Renal cortex interstitium (tissue), 11 donors: ENCODE data around the gene ADRA1B. TPM values are rescaled to one million over a fixed set of nuclear protein-coding genes. Genes with fewer than 3 reads are reported as not detected.
A peak's percentile ranks its signal among the peaks of the same experiment; 100 is the strongest.
"Not testable (repeated sequence)": the region's sequence is repeated elsewhere in the genome, so short reads cannot be mapped to it uniquely, and the experiment has no call there.

Source experiments
- DNase-seq, 11 donors: peaks; one replicate each; pipeline ENCODE4 v3.0.0-alpha.2; 2013; ENCODE audit warnings: low read depth in 9 of 11, low spot score in 4 of 11; ENCODE audit errors: extremely low read depth in 1 of 11
- polyA plus RNA-seq, 3 donors: library from polyadenylated mRNA; unstranded; fragments of 120-200 nt; gene quantifications; one replicate each; pipeline ENCODE4 v1.2.1, GENCODE V29; 2013; ENCODE audit not compliant: insufficient read length in 3 of 3

Gene ADRA1B
- polyA plus RNA-seq, 3 donors: 2.8 to 3.2 (median 2.9) TPM

- no peak for DNase-seq
These were observed 74.2 kb downstream of the ADRA1B start for GRCh38 chr5:159990506-159990905.

DNA sequence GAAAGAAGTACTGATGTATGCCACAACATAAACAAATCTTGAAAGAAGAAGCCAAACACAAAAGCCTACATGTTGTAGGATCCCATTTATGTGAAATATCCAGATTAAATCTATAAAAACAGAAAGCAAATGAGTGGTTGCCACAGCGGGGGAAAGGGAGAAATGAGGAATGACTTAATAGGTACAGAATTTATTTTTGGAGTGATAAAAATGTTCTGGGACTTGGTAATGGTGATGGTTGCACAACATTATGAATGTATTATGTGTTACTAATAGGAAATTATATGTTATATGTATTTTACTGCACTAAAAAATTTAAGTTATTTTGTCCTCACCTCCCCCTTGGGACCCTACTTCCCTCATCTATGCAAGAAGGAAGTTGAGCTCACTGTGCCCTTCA is 76.3 kb downstream of the ADRA1B start:
- no peak for DNase-seq

GRCh38 chr5:159993194-159993593 is 76.9 kb downstream of the ADRA1B start:
- DNase-seq: no peak

DNA sequence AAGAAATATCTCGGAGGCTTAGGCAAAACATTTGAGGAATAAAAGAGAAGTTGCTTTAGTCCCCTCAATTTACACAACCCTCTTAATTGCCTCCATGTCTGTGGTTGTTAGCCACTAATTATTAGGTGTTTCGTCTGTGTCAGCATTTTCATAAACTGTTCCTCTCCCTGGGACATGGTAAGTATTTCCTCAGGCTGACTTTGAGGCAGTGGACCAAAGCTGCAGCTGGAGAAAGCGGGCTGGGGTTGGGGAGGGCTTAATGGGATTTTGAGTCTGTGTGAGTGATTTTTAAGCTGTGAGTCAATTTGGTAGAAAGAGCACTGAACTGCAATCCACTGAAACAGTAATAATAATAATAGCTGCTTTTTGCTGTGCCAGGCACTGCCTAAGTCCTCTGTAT is 79.6 kb downstream of the ADRA1B start:
- DNase-seq: no peak

- no peak for DNase-seq
These were observed 85.2 kb downstream of the ADRA1B start for GRCh38 chr5:160001457-160001856.

- no peak for DNase-seq
These were observed 91.2 kb downstream of the ADRA1B start for GRCh38 chr5:160007514-160007913.

DNA sequence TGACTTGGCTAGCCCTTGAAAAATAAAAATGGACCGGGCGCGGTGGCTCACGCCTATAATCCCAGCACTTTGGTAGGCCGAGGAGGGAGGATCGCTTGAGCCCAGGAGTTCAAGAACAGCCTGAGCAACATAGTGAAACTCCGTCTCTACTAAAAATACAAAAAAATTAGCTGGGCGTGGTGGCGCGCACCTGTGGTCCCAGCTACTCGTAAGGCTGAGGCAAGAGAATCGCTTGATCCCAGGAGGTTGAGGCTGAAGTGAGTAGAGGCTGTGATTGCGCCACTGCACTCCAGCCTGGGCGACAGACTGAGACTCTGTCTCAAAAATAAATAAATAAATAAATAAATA is 92.2 kb downstream of the ADRA1B start:
- DNase-seq: not testable (repeated sequence)

- DNase-seq: peak; percentile 98 to 100 (median 99)
These were observed 92.8 kb downstream of the ADRA1B start, which contains the start of gene TTC1 for GRCh38 chr5:160008877-160009590. Gene TTC1 (plus strand): TSS chr5:160009139. CDS start chr5:160010529, 1,390 bp downstream.

- no peak for DNase-seq
These were observed 93.3 kb downstream of the ADRA1B start for GRCh38 chr5:160009591-160009989.

GRCh38 chr5:160011471-160011870 is 95.2 kb downstream of the ADRA1B start:
- DNase-seq: no peak

GRCh38 chr5:160014197-160014596 is 97.9 kb downstream of the ADRA1B start:
- not testable (repeated sequence) for DNase-seq

DNA sequence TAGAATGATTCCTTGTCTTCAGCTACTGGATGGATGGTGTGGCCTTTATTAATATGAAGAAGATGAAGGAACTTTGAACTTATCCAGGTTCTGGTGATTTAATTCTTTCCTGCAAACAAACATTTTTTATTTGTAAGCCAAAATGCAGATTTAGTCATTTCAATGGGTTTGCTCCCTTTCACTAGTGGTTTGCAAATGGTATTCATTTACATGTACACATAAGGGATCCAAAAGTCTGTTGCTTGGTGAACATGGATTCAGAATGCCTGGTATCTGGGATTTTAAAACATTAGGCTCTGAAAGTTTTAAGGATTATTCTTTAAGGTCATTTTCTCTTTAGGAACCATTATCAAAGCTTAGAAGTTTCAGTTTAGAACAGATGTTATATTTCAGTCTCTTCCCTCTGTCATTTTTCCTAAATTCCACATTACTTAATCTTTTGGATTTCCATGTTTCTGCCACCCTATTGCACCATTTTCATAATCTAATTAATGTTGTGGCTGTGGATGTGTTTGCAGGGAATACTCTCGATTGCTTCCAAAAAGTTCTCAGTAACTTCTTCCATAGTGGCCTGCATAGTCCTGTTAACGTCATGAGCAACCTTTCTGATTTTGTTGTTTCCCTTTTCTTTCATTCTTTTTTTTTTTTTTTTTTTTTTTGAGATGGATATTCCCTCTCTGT is 102.8 kb downstream of the ADRA1B start:
- no peak for DNase-seq

DNA sequence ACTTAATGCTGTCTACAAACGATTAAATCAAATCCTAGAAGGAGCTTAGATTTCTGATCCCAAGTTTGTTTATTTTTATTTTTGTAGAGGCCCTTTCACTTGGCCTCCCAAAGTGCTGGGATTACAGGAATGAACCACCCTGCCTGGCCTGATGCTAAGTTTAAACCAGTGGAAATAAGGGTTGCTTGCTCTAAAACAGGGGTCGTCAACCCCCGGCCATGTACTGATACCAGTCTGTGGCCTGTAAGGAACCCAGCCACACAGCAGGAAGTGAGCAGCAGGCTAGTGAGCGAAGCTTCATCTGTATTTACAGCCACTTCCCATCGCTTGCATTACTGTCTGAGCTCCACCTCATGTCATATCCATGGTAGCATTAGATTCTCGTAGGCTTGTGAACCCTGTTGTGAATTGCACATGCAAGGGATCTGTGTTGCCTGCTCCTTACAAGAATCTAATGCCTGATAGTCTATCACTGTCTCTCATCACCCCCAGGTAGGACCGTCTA is 104.0 kb downstream of the ADRA1B start:
- no peak for DNase-seq

- DNase-seq: no peak
These were observed 104.7 kb downstream of the ADRA1B start for GRCh38 chr5:160020964-160021363.

DNA sequence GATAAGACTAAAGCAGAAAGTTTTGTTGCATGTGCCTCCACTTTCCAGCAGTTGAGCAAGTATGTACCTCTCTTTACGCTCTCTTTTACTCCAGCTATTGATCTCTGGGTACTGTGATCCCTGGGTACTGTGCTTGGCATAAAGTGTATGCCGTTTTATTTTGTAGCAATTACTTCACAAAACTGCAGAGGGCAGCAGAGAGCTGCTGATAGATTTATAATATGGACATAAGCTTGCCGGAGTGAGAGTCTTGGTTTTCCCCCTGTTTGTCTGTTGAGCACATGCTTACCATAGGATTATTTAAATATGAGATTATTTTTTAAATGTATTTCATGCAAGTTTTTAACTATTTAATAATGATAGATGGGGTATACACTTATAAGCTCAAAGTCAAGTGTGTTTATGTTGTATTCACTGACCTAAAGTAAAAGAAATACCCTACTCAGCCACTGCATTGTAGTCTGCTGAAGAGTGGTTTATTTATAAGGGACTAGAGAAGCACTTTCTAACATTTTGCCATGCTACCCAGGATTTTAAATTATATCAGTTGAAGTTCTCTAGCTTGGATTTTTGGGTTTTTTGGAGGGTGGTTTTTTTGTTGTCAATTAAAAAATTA is 105.7 kb downstream of the ADRA1B start:
- peak in 9 of 11 donors; percentile 43 to 72 (median 53) for DNase-seq

Other genes starting within 250 kb of the ADRA1B start
- gene TTC1, start 92.7 kb downstream of the ADRA1B start, polyA plus RNA-seq: 10 to 100 TPM; 54.1 to 68.3 (median 55.8) TPM
- 10 to 100 TPM; 30.2 to 34.1 (median 31.5) TPM for gene PWWP2A, start 203.0 kb downstream of the ADRA1B start, polyA plus RNA-seq